ENCODE measurements around the gene PBX1. TPM values are rescaled to one million over a fixed set of nuclear protein-coding genes. Genes with fewer than 3 reads are reported as not detected.
A peak's percentile ranks its signal among the peaks of the same experiment; 100 is the strongest.

PBX1 gene
- total and polyA plus RNA-seq, 12 donors, result 13.3 to 91.8 (median 62.7) TPM

DNA sequence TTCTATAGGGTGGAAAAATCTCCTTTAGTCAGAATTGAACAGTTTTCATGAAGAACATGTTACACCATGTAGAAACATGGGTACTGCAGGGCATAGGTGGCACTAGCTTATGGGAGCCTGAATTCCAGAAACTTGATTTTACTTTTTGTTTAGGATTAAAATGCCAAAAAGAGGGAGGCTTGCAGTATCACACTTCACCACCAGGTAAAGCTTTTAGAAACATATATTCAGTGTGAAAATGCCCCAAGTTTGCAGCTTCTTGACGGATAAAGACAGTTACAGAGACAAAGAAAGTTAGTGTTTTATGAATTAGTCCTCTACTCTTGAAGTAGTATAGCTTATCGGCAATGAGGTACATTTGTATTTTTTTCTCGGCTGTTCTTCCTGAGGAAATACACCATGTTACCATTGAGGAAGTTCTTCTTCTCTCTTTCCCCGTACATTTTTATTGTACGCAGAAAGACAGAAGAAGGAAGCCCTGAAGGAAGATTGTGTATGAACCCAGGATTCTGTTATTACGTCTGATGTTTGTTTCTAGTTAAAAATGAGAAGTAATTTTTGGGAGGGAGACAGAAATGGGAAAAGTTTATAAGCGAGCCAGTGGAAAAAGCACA, 66.1 kb downstream of the PBX1 start:
- peaks cover 0 to 31% (median 0%) of the 10 kb centered on the region in 9 donors for H3K36me3 ChIP-seq
- DNase-seq (no peak), ATAC-seq (no peak)
- 64 to 75% methylated on average over 7 of the region's 7 CpGs for WGBS, 2 donors
- no peaks in the 10 kb centered on the region for H3K27me3 ChIP-seq
- peak overlapping the region in 1 of 10 donors; percentile 17 for H3K27ac ChIP-seq
- no peak overlapping the region for H3K4me3 ChIP-seq
- intact Hi-C loops (cut with DNase I), result loop anchor here in 1 of 10 donors (10.0 kb wide), 1 partner anchor 290 kb away; no protein-coding TSS in a partner anchor
- TF ChIP-seq, protein P1, sequence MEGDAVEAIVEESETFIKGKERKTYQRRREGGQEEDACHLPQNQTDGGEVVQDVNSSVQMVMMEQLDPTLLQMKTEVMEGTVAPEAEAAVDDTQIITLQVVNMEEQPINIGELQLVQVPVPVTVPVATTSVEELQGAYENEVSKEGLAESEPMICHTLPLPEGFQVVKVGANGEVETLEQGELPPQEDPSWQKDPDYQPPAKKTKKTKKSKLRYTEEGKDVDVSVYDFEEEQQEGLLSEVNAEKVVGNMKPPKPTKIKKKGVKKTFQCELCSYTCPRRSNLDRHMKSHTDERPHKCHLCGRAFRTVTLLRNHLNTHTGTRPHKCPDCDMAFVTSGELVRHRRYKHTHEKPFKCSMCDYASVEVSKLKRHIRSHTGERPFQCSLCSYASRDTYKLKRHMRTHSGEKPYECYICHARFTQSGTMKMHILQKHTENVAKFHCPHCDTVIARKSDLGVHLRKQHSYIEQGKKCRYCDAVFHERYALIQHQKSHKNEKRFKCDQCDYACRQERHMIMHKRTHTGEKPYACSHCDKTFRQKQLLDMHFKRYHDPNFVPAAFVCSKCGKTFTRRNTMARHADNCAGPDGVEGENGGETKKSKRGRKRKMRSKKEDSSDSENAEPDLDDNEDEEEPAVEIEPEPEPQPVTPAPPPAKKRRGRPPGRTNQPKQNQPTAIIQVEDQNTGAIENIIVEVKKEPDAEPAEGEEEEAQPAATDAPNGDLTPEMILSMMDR (IDR thresholded peaks at IDR 0.05), result peak in 4 of 9 donors; percentile 17 to 34 (median 22)
- no peaks in the 10 kb centered on the region for H3K9me3 ChIP-seq
- peaks cover 4 to 65% (median 41%) of the 10 kb centered on the region in 9 donors for H3K4me1 ChIP-seq

DNA sequence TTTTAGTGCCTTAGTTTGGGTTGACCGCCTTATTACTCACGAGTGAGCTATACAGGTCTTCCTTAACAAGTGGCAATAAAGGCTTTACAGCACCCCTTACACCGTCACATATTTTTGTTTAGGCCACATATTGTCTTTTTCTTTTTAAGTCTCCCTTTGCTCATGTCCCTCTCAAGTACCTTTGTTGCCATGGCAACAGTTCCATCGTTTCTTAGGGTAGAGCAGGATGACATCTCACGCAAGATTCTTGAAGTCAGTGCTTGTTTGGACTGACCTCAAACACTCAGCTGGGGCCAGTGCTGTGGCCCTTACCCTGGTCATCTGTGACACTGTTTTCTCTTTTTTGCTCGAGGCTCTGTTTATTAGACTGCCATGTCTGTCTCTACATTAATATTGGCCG, 69.8 kb downstream of the PBX1 start:
- ATAC-seq (no peak), DNase-seq (no peak)
- no peaks in the 10 kb centered on the region for H3K27me3 ChIP-seq
- H3K4me3 ChIP-seq, result no peak overlapping the region
- 82% methylated on average over 7 of the region's 7 CpGs for WGBS, 2 donors
- peaks cover 0 to 31% (median 0%) of the 10 kb centered on the region in 9 donors for H3K36me3 ChIP-seq
- H3K4me1 ChIP-seq, result peaks cover 0 to 54% (median 36%) of the 10 kb centered on the region in 9 donors
- H3K27ac ChIP-seq, result no peak overlapping the region
- intact Hi-C loops (cut with DNase I), result loop anchor here in 1 of 10 donors (10.0 kb wide), 1 partner anchor 286 kb away; no protein-coding TSS in a partner anchor
- TF ChIP-seq, protein P1 (IDR thresholded peaks at IDR 0.05), result no peak
- no peaks in the 10 kb centered on the region for H3K9me3 ChIP-seq

DNA sequence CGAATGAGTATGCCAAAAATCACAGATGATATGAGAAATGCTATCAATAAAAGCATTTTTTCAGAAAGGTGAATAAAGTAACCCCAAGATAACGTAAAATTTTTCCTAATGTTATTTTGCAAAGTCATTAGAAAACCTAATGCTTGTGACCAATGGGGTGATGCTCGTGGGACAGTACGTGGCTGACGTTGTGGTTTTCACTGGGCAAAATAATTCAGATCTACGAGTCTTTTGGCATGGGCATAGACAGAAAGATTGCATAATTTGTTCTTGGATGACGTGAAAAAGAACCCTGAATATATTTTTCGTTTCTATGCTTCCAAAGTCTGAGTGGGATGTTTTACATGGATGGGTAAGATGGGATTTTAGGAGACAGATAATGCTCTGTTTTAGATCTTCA, 71.0 kb downstream of the PBX1 start:
- H3K9me3 ChIP-seq, result no peaks in the 10 kb centered on the region
- H3K27ac ChIP-seq, result peak overlapping the region in 1 of 10 donors; percentile 18
- DNase-seq, result no peak
- no peak overlapping the region for H3K4me3 ChIP-seq
- ATAC-seq, result no peak
- 83 to 87% methylated on average over 8 of the region's 8 CpGs for WGBS, 2 donors
- TF ChIP-seq, protein P1 (IDR thresholded peaks at IDR 0.05), result no peak
- peaks cover 0 to 53% (median 26%) of the 10 kb centered on the region in 9 donors for H3K4me1 ChIP-seq
- no peaks in the 10 kb centered on the region for H3K27me3 ChIP-seq
- intact Hi-C loops (cut with DNase I), result loop anchor here in 2 of 10 donors (10.0 kb wide), 2 partner anchors 155 to 285 kb away; no protein-coding TSS in a partner anchor
- peaks cover 0 to 31% (median 0%) of the 10 kb centered on the region in 9 donors for H3K36me3 ChIP-seq

DNA sequence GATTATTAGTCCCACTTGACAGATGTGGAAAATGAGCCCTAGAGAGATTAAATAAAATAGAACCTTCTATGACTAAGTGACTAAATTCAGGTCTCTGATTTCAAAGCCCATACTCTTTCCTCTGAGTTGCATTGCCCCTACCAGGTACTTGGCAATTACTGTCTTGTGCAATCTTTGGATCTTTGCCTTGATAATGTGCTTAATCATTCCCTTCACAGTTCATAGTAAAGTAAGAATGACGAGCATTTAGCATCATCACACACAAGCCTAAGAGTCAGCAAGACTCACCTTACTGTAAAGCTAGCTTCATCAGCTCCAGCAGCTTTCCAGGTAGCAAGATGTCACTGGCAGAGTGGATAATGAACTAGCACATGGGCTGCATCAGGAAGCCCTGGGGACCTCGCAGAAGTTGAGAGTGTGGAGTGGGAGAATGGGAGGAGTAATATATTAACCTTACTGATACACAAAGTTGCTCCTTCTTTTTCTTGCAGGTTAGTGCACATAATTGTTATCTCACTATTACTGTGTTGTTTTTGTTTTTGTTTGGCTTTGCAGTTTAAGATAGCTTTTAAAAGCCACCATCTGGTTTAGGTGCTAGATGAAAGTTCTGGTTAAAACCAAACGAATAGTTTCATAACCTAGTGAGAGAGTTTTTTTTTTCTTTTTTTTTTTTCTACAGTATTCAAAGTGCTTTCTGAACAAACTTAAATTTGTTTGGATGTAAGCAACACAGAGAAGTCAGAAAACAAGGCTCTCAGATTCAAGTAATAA, 71.8 kb downstream of the PBX1 start:
- Histone ChIP-seq H3K4me3 (no peak overlapping the region), H3K27ac (peak overlapping the region in 3 of 10 donors; percentile 9 to 26 (median 24)), H3K4me1 (peaks cover 0 to 52% (median 25%) of the 10 kb centered on the region in 9 donors), H3K27me3 (no peaks in the 10 kb centered on the region), H3K9me3 (no peaks in the 10 kb centered on the region), H3K36me3 (peaks cover 0 to 31% (median 0%) of the 10 kb centered on the region in 9 donors)
- intact Hi-C loops (cut with DNase I), result loop anchor here in 1 of 10 donors (10.0 kb wide), 1 partner anchor 154 kb away; no protein-coding TSS in a partner anchor
- 51 to 54% methylated on average over 3 of the region's 3 CpGs for whole genome bisulfite sequencing, 2 donors
- ATAC-seq (peak in 1 of 8 donors; percentile 11), DNase-seq (no peak)
- TF ChIP-seq, protein P1 (IDR thresholded peaks at IDR 0.05), result no peak

Measured in heart right ventricle (tissue), 16 donors.